NCI-H69 (cell line): ENCODE results near the gene IRX1.

ENCODE experiments used
- DNase-seq: peaks from one replicate; lab custom pipeline; 2025; lab: John Stamatoyannopoulos, UW

IRX1 gene

DNA sequence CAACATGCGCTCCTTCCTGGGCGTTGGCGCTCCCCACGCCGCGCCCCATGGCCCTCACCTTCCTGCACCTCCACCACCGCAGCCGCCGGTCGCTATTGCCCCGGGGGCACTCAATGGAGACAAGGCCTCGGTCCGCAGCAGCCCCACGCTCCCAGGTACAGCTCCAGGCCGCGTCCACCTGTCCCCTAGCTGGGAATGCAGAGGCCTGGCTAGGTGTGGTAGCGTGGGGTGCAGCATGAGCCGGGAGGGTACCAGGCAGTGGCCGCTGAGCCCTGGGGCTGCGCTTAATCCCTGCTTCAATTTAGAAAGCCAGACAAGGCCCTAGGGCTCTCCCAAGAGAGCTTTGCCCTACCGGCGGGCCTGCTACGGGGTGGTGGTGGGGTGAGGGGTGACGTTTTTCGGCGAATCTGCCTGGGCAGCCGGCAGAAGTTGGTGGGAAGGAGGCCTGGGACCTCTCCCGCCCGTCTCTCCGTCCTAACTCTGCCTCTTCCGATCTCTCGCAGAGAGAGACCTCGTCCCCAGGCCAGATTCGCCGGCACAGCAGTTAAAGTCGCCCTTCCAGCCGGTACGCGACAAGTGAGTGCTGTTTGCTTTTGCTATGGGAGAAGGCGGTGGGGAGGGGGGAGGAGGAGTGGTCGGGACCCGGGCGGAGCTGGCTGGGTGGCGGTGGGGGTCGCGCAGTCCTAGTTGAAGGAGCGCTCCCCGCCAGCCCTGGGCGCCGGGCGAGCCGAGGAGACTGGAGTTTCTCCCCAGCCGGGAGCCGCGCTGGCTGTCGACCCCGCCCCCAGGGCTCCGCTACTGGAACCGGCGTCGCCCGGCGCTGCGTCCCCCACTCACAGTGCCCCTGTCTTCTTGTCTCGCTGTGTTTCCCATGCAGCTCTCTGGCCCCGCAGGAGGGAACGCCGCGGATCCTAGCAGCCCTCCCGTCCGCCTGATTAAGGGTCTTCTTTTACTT lies 4.8 kb downstream of the IRX1 start:
- DNase-seq, result no peak

DNA sequence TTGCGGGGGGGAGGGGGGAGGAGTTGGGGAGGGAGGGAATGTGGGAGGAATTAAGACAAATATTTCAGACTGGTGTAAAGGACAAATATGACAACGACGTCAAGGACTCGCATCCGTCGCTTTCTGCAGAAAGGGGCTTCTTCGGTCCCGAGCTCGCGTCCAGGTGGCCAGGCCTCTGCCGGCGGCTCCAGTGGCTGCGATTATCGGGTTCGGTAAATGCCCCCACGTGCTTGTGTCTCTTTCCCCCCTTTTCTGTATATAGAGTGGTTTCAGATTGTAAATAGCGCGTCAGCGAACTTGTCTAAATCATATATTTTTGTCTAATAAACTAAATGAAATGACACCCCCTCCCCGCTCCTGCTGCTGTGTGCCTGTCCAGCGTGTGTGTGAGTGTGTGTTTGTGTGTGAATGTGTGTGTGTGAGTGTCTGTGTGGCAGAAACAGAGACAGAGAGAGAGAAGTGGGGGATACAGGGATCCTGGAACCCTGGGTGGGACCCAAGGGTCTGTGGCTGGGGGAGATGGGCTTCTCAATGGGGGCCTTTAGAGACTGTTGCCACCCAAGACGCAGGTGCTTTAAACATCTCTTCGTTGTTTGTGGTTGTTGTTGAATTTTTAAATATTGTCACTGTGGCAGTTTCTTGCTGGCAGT lies 5.6 kb downstream of the IRX1 start:
- DNase-seq, result no peak

DNA sequence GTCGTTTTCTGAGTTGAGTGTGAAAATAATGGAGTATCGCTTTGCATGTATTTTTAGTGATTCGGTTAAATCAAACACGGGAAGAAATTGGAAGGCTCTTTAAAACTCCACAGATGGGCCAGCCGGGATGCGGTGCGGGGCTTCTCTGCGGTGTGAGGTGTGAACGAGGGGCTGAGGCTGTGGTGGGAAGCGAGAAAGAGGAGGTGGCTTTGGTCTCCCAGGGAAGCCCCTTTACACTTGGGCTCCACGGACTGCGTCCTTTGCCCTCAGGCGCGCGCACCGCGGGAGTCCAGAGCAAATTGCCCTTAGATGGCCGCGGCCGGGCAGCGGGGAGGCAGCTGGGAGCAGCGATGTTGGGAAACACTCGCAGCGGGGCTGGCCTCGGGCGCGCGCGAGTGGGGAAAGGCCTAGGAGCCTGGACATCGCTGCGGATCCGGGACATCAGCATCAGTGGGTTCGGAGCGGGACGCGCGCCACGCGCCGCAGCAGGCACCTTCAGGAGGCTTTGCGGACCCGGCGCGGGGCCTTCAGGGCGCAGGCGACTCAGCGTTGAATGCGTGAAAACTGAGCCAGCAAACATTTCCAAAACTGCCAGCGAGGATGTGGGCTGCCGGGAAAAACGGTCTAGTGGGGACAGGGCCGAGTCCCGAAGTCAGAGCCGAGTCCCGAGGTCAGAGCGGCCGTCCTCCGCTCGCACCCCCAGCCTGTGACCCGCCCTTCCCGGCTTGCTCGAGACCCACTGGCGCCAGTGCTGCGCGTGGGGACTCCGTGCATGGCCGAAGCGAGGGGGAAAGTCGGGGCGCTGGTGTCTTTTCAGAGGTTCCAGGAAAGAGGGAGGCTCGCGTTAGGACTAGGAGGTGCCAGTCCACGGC lies 6.5 kb downstream of the IRX1 start:
- no peak for DNase-seq

DNA sequence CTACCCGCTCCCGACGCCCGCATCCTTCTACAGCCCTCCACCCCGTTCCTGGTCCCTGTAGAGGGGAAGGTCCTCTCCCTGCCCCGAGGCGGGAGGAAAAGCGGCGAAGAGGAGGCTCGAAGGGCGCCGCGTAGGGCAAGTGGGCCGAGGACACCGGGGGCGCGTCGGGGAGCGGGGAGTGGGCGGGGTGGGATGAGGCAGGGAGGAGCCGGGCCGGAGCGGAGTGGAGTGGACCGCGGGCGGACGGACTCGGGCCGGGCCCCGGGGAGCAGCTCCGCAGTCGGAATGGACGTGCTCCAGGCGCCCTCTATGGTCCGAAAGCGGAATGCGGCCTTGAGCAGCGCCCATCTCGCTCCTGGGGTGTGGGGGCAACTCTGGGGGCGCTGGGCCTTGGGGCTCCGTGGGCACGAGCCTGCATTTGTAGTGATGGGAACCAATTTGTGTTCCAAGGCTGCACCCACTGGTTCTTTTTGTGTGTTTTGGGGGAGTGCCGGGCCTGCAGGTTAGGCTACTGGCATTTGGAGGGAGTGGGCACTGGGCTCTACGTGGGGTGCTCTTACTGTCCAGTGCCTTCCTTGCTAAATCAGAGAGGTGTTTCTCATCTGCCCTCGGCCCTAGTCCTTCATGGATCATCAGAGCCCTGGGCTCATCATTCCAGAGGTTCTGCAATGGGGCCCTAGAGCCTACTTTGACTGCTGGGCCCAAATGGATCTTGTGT lies 7.3 kb downstream of the IRX1 start:
- no peak for DNase-seq

DNA sequence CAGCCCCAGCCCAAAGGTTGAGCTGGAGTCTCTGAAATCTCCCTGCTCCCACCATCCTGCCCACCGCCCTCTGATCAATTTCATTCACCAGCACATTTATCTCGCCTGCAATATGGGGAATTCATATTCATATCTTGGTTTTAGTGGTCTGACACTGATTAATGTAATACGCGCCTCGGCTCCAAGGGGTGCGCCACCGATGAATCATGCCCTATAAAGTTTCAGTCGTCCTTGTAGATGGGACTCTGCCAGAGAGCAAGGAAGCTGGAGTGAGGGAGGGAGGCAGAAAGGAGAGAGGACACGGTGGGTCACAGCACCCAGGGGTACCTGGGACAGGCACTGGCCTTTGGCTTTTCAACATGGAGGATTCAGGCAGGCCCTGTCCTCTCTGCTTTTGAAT lies 8.9 kb downstream of the IRX1 start:
- no peak for DNase-seq

DNA sequence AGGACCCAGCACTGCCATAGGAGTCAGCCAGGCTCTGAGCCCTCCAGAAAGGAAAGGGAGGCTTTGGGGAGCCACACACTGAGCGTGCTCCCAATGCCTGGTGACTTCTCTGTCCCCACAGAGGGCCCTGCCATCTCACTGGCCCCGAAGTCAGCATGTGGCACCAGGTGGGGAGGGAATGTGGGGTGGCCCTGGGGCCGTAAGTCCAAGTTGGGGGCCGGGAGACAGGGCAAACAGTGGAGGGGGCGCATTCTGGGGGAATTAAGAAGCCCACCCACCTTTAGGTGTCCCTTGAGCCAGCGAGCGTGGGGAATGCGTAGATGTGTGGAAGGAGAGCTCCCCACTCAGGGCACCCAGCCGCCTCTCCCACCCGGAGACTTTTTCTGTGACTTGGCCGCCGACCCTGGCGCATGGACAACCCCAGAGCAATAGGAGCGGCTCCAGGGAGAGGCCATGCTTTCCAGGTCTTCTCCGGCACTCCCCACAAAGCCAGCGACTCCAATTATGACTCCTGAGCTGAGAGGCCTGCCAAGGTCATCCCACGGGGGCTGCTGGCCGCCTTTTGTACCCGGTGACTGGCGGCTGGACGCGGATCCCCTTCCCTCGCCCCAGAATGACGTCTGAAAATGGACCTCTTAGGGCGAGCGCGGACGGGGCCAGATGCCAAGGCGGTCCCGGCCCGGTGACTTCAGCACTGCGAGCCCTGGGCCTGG lies 9.8 kb downstream of the IRX1 start:
- DNase-seq, result no peak

DNA sequence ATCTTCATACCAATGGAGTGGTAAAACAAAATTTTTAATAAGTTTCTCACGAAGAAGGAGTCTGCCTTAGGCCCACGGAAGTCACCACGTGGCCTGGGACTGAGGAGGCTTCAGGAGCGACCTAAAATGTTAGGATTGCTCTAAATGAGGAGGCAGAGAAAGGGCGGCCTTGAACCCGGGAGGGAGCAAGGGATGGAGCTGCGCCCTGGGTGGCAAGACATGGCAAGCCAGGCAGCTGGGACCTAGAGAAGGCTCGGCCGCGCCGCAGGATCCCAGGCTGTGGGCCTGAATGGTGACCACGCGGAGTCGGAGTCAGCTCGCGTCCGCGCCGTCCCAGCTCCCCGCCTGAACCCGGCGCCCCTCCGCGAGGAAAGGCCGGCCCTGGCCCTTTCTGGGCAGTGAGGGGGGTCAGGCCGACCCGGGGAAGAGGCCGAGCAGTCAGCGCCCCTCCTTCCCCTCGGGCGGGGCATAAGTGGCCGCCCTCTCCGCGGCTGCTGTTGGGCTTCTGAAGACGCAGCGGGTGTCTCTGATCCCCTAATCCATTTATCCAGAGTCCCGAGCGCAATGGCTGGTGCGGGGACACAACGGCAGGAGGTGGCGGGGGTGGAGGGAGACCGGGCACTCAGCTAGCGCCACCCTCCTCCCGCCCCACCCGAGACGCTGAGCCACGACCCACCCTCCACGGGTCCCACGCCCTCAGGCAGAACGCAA lies 10.6 kb downstream of the IRX1 start:
- no peak for DNase-seq

DNA sequence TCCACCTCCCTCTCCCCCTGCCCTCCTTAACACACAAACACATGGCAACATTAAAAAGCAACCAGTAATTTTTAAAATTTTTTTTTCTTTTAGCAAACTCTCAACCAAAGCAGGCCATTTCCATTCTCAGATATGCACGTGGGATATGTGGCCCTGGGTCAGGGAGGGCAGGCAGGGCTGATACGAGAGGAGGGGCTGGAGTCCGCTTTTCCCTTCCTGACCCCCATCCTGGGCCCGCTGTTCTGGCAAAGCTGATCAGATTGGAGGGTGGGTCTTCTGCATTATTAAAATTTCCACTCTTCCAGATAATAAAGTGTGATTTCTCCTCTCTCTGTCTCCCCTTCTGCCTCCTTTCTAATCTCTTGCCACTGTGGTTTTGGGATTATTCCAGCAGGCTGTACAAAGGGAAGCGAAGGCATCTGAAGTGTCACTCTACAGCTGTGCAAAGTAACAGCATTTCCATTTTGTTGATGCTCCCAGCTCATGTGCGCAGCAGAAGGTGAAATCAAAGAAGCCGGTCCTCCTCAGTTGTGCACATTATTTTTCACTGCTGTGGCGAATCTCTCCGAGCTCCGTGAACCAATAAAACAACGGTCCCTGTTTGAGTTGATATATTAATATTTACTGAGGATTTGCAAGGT lies 12.0 kb downstream of the IRX1 start:
- no peak for DNase-seq

DNA sequence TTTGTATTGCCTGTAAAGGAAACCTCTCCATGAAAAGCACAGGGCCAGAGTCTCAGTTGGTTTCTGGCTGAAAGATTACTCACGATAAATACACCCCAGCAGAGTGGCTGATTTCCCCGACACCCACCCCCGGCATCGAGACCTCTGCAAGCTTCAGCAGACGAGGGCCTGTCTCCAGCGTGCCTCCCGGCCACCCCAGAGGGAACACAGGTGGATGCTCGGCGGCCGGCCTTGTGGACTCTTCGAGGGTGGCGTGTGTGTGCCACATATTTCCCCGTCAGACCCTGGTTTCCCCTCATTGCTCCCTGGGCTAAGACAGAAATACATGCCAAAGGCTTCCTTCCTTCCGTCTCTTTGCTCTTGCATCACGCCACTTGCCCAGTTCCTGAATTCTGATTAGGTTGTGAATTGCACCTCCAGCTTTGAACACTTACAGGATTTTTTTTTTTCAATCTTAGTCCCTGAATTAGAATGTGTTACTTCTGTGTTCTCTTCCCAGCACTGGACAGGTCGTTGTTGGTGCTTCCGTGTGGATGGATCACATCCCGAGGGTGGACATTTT lies 13.6 kb downstream of the IRX1 start:
- DNase-seq, result no peak

DNA sequence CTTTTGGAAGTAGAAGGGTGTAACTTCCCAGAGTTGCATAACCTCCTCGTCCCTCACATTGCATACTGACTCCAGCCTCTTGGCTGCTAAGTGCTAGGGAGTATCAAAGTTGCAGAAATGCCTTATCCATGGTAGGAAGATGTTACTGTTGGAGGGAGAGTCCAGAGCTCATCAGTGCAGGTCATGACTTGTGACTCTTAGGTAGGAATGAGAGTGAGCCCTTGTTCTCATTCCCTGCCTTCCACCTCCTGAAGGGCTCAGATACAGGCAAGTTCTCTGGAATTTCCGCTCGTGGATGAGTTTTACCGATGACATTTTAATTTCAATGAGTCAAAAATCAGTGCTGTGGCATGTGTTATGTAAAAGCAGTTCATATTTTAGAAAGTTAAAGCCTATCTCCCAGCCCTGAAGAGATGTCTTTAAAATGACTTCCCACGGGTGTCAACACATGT lies 17.0 kb downstream of the IRX1 start:
- no peak for DNase-seq

DNA sequence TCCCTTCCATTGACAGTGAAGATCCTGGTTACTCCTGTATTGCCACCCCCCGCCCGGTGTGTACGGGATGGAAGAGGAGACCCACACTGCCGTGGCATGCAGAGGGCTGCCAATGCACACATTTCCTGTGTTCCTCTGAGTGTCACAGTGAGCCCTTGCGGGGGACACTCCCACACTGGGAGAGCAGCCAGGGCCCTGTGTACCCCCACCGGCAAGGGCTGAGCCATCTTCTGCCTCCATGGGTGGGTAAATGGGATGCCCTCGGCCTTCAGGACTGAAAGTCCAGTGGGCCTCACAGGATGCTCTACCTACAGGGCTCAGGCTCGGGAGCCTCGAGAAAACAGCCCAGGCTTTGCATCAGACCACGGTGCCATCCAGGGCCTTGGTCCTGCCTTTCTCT lies 18.1 kb downstream of the IRX1 start:
- no peak for DNase-seq

DNA sequence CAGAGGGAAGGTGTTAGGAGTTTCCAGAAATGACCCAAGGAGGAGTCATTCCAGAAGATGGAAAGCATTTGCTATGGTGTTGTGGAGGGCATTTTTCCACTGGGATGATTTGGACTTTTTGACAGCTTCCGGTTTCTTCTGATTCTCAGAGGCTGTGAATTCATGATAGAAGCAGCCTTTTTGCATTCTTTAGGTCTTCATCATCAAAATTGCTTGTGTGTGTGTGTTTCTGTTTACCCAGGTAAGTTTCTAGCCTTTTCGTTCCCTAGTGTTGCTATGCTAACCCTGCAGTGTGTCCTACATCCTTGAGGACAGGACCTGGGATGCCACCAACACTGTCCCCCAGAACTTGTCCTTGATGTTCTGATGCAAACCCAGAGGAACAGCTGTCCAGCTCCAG lies 19.6 kb downstream of the IRX1 start:
- no peak for DNase-seq

DNA sequence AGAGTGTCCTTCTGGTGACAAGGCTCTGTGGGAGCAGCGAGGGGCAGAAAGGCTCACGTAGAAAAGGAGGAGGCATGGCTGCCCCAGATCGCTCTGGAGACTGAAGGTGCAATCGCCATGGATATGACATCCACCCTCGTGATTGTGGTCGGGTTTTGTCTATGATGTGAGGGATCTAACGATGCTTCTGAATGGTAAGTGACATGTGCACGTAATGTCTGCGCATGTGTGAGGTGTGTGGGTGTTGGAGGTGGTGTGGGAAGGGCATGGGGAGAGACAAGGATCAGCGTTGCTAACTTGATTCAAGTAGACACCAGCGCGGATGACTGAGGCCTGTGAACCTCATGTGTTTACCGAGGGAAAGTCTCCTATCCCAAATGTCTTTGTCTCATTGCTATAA lies 20.2 kb downstream of the IRX1 start:
- DNase-seq, result no peak

DNA sequence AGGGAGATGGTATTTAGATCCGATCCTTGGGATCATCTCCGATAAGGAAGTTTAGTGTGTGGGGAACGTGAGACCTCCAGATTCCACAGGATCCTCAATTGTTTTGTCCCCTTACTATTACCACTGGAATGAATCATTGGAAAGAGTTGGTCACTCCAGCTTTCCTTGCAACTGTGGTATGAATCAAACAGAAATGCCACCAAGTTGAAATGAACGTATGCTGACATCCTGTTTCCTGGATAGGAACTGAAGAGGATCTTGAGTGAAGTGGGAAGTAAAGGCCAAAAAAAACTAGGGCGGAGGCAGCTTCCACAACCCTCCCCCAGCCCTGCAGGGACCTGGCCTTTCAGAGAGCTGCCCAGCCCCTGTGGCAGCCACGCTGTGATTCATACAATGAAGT lies 23.9 kb downstream of the IRX1 start:
- DNase-seq, result no peak

DNA sequence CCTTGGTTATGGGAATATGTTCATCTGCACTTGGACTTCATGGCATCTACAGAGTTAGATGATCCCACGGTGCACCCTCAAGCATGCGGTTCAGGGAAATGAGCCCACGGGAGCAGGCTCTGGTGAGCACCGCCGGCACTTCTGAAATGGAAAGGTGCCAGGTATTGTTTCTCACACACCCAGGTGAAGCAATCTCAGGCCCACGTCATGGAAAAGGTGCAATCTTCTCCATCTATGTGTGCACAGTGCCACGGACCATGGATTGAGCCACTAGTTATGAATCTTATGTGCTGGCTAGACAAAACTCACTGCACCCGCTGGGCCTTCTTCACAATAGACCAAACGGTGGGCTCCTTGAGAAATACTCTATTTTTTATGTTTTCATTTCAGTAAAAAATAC lies 27.3 kb downstream of the IRX1 start:
- DNase-seq, result no peak

DNA sequence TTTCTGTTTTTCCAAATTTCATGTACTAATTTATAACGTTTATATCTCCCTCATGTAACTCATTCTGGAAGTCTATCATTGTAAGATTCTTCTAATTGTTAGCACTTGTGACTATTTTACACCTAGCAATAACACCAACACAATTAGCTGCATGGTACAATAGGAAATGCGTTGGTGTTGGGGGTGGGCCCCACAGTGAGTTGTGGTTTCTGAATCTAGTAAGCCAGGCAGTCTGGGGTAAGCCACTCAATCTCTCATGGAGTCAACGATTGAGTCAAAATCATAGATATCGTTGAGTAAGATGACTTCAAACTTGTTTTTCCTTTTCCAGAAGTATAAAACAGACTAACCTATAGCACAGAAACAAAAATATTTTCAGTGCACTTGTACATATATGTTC lies 30.0 kb downstream of the IRX1 start:
- no peak for DNase-seq

DNA sequence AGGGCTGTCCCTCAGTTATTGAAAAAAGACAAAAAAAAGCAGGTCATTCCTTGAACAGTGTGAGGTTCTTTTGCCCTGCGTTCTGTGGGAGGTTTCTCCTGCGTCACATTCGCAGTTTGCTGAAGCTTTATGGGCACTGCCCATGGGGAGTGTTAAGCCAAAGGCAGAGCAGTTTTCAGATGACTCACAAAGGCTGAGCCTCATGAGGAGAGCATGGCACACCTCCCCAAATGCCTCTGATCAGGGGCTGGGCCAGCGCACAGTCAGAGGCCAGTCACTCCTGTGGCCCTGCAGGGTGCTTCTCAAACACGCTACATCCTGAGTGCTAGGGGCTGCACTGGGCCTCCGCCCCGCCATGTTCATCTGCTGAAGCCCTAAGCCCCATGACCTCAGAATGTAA lies 38.4 kb downstream of the IRX1 start:
- DNase-seq, result no peak

DNA sequence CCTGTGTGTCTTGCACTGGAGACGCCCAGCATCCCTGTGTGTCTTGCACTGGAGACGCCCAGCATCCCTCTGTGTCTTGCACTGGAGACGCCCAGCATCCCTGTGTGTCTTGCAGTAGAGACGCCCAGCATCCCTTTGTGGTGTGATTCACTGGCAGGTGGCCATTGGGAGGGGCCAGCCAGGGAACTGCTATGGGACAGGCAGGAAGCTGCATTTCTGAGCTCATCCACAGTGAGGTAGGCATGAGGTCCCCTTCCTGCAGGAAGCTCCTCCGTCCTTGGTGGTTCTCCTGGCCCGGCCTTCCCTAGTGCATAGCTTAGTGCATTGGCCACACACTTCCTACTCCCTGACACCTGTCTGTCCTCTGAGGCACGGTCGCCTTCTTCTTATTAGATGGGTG lies 43.5 kb downstream of the IRX1 start:
- no peak for DNase-seq

DNA sequence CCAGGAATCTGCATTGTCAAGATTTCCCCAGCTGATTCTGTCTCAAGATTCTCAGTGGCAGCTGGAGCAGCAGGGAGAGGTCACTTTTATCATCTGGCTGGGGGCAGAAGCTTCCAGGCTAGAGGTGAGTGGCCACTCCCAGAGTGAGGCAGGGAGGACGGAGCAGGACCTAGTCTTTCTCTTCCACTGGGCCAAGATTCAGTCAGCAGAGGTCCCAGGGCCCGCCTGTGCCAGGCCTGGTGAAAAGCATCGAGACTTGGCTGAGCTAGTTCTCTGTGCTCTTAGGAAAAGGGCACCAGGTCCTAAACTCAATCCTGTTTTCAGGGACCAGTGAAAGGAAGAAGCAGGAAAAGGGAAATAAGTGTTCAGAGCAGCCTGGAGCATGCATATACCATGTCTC lies 46.6 kb downstream of the IRX1 start:
- DNase-seq, result no peak

DNA sequence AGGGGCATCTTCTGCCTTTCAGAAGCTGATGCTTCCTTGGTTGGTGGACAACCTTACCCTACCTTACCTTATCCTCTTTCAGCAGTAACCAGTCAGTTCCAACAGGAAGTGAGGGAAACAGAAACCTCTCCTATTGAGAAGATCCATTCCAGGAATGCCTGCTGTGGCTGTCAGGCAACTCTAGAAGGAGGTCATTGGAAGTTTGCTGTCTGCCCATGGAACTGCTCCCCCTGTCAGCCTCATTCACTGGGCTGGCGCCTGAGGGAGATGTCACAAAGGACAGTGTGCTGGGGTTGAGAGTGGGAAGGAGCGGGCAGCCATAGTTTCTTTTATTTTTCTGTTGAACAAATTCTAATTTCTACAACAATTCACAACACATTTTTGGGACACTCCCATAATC lies 54.7 kb downstream of the IRX1 start:
- DNase-seq, result no peak
